Prostate gland (tissue), 2 donors: Measurements from ENCODE around the gene CCDC30.

ENCODE experiments used
- CTCF ChIP-seq, 4 experiments: fragments of 200-600 bp in 2 of 4; fragments of 450-650 bp in 2 of 4; sonication (generic) in 2 of 4; IDR thresholded peaks; 1 replicate in 3 of 4; 2 replicates in 1 of 4; pipeline ENCODE4 v1.5.1; 2016 to 2019; ENCODE audit warnings: antibody characterized with exemption in 4 of 4, mild to moderate bottlenecking in 2 of 4, moderate library complexity in 2 of 4
- POLR2A ChIP-seq: fragments of 450-650 bp; IDR thresholded peaks from one replicate; pipeline ENCODE4 v1.6.1; 2016; ENCODE audit warnings: antibody characterized with exemption, mild to moderate bottlenecking
- POLR2AphosphoS5 ChIP-seq: sonication (generic); formaldehyde crosslinking; IDR thresholded peaks from one replicate; pipeline ENCODE4 v1.6.1; 2017; ENCODE audit warnings: antibody characterized with exemption

- TF ChIP-seq CTCF (IDR thresholded peaks at IDR 0.05) (no peak), POLR2A (no peak), POLR2AphosphoS5 (no peak)
These were observed 43.5 kb downstream of the CCDC30 start for GRCh38 chr1:42506576-42506975.
